HG03565 (cell line): ENCODE measurements around the gene LRRTM4.
"Not testable (repeated sequence)": the region's sequence is repeated elsewhere in the genome, so short reads cannot be mapped to it uniquely, and the experiment has no call there.

Source experiments
- ATAC-seq: cut with Tn5 transposase; IDR thresholded peaks from one replicate; pipeline ENCODE4 v1.9.1; 2021; ENCODE audit warnings: mild to moderate bottlenecking, moderate library complexity; ENCODE audit not compliant: unreplicated experiment

The LRRTM4 gene

DNA sequence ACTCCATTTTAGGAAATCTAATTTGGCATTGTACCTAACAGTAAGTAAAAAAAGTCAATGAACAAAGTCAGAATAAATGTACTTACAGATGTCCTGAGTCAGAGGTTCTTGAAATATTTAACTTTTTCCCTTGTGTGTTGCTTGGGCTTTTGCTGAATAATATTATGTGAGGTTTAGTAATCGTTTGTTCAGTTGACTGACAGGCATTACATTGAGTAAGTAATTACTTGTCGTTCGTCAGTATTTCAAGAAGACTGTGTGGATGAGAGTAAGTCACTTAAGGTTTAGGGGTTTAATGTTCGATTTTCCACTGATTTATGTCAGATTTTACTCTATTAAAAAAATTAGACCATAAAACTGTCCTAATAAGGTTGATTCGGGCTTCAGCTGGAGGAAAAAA lies 342.9 kb downstream of the LRRTM4 start:
- no peak for ATAC-seq

GRCh38 chr2:77175266-77175780 lies 346.9 kb downstream of the LRRTM4 start:
- not testable (repeated sequence) for ATAC-seq

DNA sequence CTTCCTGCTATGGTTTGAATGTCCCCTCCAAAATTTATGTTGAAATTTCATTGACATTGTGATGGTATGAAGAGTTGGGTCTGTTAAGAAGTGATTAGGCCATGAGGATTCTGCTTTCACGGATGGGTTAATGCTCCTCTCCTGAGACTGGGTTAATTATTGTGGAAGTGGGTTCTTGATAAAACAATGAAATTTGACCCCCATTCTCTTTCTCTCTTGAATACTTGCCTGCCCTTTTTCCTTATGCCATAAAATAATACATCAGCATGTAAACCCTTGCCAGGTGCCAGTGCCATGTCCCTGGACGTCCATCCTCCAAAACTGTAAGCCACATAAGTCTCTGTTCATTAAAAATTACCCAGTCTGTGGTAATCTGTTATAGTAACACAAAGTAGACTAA lies 352.8 kb downstream of the LRRTM4 start:
- no peak for ATAC-seq

- ATAC-seq = not testable (repeated sequence)
Observed at GRCh38 chr2:77164021-77164420, 358.2 kb downstream of the LRRTM4 start.

DNA sequence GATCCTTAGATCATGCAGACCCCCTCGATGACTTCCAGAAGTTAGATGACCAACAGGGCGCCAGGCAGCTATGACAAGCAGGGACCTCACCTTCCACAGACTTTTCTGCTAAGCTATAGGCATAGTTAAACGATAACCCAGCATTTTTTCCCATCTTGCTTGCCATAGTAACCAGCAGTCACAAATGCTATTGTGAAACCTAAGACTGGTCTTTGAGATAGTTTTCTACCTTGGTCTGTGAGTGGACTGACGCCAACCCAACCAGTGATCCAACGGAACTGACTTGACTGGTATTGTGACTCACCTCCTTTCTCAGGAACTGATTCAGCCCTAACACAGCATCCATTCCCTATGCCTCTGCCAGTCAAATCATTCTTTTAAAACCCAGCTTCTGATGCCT lies 361.2 kb downstream of the LRRTM4 start:
- ATAC-seq = no peak

DNA sequence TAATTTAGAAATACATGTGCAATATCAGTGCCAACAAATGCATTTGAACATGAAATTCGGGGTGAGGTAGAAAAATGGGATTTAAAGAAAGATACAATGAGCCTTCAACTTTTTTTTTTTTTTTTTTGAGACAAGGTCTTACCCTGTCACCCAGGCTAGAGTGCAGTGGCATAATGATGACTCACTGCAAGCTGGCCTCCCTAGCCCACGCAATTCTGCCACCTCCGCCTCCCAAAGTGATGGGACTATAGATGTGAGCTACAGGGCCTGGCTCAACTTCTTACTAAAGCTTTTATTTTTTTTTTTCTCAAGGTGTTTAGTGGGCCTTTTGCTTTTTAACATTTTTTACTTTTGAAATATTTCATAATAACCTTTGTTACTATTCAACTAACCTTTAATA lies 365.6 kb downstream of the LRRTM4 start:
- no peak for ATAC-seq

GRCh38 chr2:77155511-77155910 lies 366.7 kb downstream of the LRRTM4 start:
- no peak for ATAC-seq

DNA sequence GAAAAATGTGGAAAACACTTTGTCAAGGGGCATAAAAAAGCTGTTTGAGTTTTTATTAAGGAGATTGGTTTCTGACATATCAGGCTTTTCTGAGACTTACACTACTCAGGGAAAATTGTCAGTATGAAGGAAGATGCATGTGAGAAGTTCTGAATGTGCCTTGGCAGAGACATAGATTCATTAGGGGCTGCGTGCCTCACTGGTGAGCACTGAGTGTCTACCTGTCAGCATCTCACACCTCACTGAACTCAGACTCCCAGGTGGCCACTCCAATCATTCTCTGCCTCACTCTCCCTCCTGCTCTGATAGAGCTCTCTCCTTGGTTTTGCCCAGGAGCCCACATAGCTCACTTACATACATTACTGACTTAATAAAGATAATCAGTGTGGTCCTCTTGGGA lies 372.6 kb downstream of the LRRTM4 start:
- no peak for ATAC-seq

DNA sequence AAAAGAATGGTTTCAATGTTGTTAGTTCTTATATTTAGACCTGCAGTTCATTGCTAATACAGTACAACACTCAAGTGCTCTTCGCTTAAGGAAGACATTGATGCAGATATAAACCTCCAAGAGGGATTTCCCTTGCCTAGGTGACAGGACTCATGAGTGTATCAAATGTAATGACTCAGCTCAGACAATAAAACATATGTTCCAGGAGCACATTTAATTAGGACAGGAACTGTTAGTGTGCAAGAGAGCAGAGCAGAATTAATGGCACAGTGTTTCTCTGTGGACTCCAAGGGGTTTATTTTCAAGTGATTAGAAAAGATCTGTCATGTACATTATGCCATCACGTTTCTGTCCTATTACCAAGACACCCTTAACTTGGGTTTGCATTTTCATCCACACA lies 375.0 kb downstream of the LRRTM4 start:
- no peak for ATAC-seq

GRCh38 chr2:77144772-77145171 lies 377.4 kb downstream of the LRRTM4 start:
- no peak for ATAC-seq

DNA sequence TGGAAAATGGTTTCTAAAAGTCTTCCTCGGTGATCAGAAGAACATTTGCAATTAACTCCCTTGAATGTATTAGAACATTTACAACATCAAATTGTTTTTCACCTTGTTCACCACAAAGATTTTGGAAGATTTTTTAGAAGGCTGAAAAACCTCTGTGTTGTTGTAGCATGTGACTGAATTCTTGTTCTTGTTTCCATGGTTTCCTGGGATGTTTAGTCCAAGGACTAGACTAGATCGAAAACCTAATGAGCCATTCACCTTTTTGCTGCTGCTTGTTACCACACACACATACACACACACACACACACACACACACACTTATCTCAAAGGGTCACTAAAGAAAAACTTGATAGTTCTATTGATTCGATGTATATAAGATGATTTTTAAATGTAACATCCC lies 380.0 kb downstream of the LRRTM4 start:
- ATAC-seq = no peak

DNA sequence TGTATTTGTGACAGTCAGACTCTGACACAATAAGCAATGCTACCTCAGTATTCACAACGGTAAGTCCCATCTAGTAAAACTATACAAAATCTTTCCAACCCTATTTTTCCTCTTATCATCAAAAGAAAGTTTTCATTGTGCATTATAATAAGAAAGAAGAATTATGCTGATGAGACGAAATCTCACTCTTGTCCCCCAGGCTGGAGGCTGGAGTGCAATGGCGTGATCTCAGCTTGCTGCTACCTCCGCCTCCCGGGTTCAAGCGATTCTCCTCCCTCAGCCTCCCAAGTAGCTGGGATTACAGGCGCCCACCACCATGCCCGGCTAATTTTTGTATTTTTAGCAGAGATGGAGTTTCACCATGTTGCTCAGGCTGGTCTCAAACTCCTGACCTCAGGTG lies 393.7 kb downstream of the LRRTM4 start:
- ATAC-seq = not testable (repeated sequence)

DNA sequence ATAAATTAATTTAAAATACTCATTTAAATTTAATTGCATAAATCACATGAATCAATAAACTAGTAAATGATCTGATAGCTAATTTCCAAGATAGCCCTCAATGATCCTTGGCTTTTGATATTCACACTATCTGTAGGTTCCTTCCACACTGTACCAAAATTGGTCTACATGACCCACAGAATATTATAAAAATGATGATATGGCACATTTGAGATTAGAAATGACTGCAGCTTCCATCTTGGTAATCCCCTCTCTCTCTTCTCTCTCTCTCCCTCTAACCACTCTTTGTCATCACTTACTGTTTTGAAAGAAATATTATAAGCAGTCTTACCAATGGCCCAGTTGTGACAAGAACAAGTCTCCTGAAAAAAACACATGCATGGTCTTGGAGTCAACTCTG lies 394.8 kb downstream of the LRRTM4 start:
- no peak for ATAC-seq

GRCh38 chr2:77121518-77121917 lies 400.7 kb downstream of the LRRTM4 start:
- no peak for ATAC-seq

- no peak for ATAC-seq
Observed at GRCh38 chr2:77119333-77119732, 402.8 kb downstream of the LRRTM4 start.

- ATAC-seq = no peak
Observed at GRCh38 chr2:77108915-77109314, 413.3 kb downstream of the LRRTM4 start.

GRCh38 chr2:77105008-77105407 lies 417.2 kb downstream of the LRRTM4 start:
- ATAC-seq = no peak

DNA sequence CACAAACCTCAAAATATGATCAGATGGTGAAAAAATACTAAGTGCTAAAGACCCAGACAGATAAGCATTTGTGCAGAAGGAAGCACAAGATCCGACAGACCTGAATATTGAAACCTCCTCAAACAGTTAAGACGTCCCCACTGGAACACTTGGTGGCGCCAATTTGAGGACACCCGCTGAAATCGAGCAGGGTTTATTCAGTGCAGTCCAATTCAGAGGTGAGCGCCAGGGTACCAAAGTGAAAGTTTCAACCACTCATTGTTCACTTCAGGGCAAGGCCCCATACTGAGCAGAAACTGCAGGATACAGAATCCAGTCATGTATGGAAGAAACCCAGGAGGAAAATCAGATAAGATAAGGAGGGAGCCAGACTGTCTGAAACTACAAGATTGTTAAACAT lies 417.6 kb downstream of the LRRTM4 start:
- ATAC-seq = no peak

- no peak for ATAC-seq
Observed at GRCh38 chr2:77102927-77103326, 419.2 kb downstream of the LRRTM4 start.

- no peak for ATAC-seq
Observed at GRCh38 chr2:77101796-77102452, 420.3 kb downstream of the LRRTM4 start.

DNA sequence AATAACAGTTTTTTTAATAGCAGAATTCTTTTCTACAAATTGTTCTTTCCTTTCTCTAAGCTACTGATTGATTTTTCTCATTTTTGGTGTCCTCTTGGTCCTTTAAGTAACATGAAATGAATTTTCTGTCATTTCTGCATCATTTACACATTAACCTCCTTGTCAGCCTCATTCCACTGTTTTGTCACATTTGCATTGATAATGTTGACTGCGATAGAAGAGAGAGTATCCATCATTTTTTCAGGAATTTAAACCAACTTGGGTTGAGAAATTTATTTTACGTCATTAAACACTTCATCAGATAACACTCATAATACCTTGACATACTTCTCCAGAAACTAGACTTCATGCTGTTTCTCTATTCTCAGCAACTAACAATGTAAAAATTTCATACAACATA lies 422.2 kb downstream of the LRRTM4 start:
- ATAC-seq = no peak

DNA sequence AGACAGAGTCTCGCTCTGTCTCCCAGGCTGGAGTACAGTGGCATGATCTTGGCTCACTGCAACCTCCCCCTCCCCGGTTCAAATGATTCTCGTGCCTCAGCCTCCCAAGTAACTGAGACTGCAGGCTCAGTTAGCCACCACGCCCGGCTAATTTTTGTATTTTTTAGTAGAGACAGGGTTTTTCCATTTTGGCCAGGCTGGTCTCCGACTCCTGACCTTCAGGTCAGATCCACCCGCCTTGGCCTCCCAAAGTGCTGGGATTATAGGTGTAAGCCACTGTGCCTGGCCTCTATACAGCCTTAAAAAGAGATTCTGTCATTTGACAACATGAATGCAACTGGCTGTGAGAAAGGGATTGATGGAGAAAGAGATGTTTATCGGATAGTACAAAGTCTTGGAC lies 426.7 kb downstream of the LRRTM4 start:
- ATAC-seq = not testable (repeated sequence)

DNA sequence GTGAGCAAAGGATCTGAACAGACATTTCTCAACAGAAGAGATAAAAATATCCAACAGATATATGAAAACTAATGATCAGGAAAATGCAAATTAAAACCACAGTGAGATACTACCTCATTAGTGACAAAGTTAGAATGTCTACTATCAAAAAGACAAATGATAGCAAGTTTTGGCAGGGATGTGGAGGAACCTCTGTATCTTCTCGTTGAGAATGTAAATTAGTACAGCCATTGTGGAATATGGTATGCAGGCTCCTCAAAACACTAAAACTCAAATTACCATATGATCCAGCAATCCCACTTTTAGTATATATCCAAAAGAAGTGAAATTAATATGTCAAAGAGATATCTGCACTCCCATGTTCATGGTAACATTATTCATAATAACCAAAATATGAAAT lies 427.1 kb downstream of the LRRTM4 start:
- ATAC-seq = no peak
